Measurements from ENCODE around the gene DNER.

DNA sequence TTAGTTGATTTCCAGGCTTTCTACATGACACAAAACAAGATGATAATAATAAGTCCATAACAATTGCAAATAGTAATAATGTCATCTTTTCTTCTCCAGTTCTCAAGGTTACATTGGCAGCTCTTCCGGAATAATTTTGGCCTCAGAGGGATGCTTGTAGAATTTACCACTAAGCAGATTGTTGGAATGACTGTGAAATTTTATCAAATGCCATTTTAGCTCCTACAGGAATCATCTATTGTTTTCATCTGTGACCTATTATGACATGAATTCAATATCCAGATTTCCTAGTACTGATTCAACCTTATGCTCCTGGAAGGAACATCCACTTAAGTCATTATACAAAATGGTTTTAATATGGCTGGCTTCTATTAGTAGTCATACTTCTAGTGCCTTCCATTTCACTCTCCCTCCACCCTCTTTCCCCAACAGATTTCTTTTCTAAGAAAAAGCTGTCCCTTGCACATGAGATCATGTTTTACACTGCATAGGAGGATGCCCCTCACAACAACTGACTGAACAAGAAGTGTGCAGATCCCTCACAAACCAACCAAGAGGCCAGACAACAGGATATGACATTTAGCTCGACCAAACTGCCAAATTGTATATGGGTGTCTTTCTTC lies 200.0 kb downstream of the DNER start:
- TF ChIP-seq POLR2A (IDR thresholded peaks at IDR 0.05), result no peak
- TF ChIP-seq, protein P1, sequence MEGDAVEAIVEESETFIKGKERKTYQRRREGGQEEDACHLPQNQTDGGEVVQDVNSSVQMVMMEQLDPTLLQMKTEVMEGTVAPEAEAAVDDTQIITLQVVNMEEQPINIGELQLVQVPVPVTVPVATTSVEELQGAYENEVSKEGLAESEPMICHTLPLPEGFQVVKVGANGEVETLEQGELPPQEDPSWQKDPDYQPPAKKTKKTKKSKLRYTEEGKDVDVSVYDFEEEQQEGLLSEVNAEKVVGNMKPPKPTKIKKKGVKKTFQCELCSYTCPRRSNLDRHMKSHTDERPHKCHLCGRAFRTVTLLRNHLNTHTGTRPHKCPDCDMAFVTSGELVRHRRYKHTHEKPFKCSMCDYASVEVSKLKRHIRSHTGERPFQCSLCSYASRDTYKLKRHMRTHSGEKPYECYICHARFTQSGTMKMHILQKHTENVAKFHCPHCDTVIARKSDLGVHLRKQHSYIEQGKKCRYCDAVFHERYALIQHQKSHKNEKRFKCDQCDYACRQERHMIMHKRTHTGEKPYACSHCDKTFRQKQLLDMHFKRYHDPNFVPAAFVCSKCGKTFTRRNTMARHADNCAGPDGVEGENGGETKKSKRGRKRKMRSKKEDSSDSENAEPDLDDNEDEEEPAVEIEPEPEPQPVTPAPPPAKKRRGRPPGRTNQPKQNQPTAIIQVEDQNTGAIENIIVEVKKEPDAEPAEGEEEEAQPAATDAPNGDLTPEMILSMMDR (IDR thresholded peaks at IDR 0.05), result no peak
- no peak for TF ChIP-seq POLR2AphosphoS5 (IDR thresholded peaks at IDR 0.05)
